CD8-positive, alpha-beta memory T cell (primary cell): Measurements from ENCODE around the gene SPATA12. TPM values are rescaled to one million over a fixed set of nuclear protein-coding genes. Genes with fewer than 3 reads are reported as not detected.

Experiments used
- CTCF ChIA-PET: fragments of 350-600 bp; sonication (Branson Sonifier 250); formaldehyde crosslinking; loops from one replicate; lab custom pipeline; 2021; ENCODE audit warnings: antibody characterized with exemption; lab: Charles Lee
- POLR2A ChIA-PET: fragments of 350-600 bp; sonication (Branson Sonifier 250); formaldehyde crosslinking; loops from one replicate; lab custom pipeline; 2021; ENCODE audit warnings: antibody characterized with exemption; lab: Charles Lee
- DNase-seq, 5 donors: peaks; one replicate each; pipeline versions ENCODE4 v3.0.0 to v3.0.0-alpha.2; 2020 to 2022; ENCODE audit warnings: mixed read lengths in 1 of 5
- H3K27ac ChIP-seq: one replicate; pipeline ENCODE4 v1.7.0; 2013; ENCODE audit warnings: low read depth, mild to moderate bottlenecking, low read length, moderate library complexity
- H3K27me3 ChIP-seq: 2 replicates; pipeline ENCODE4 v1.7.0; 2013; ENCODE audit warnings: low read length, mild to moderate bottlenecking; ENCODE audit not compliant: insufficient read depth, poor library complexity, severe bottlenecking
- H3K36me3 ChIP-seq: 2 replicates; pipeline ENCODE4 v1.7.0; 2013; ENCODE audit warnings: mild to moderate bottlenecking, low read length, moderate library complexity; ENCODE audit not compliant: insufficient read depth
- H3K4me1 ChIP-seq: 2 replicates; pipeline ENCODE4 v1.7.0; 2013; ENCODE audit warnings: mild to moderate bottlenecking, low read length, moderate library complexity; ENCODE audit not compliant: insufficient read depth
- H3K4me3 ChIP-seq: 2 replicates; pipeline ENCODE4 v1.7.0; 2013; ENCODE audit warnings: mild to moderate bottlenecking, low read length
- H3K9me3 ChIP-seq: 2 replicates; pipeline ENCODE4 v1.7.0; 2013; ENCODE audit warnings: mild to moderate bottlenecking, low read length
- H3K27ac Mint-ChIP-seq, 8 donors: one replicate each; pipeline ENCODE4 v1.8.0; 2020 to 2021; ENCODE audit warnings: mixed read lengths in 8 of 8, mild to moderate bottlenecking in 6 of 8, inconsistent platforms in 3 of 8, moderate library complexity in 3 of 8
- H3K27me3 Mint-ChIP-seq, 2 donors: one replicate each; pipeline ENCODE4 v1.8.0; 2020 to 2021; ENCODE audit warnings: mixed read lengths in 2 of 2, mild to moderate bottlenecking in 1 of 2, moderate library complexity in 1 of 2
- H3K36me3 Mint-ChIP-seq, 3 donors: one replicate each; pipeline ENCODE4 v1.8.0; 2020 to 2021; ENCODE audit warnings: mixed read lengths in 3 of 3, inconsistent platforms in 1 of 3, mild to moderate bottlenecking in 1 of 3
- H3K4me1 Mint-ChIP-seq, 3 donors: one replicate each; pipeline ENCODE4 v1.8.0; 2020 to 2021; ENCODE audit warnings: mixed read lengths in 3 of 3, inconsistent platforms in 1 of 3, mild to moderate bottlenecking in 1 of 3
- H3K4me3 Mint-ChIP-seq, 7 donors: one replicate each; pipeline ENCODE4 v1.8.0; 2020 to 2021; ENCODE audit warnings: mixed read lengths in 7 of 7, mild to moderate bottlenecking in 6 of 7, moderate library complexity in 4 of 7, inconsistent platforms in 2 of 7
- H3K9me3 Mint-ChIP-seq, 5 donors: one replicate each; pipeline ENCODE4 v1.8.0; 2020 to 2022; ENCODE audit warnings: mixed read lengths in 5 of 5, mild to moderate bottlenecking in 3 of 5, moderate library complexity in 2 of 5, inconsistent platforms in 1 of 5
- polyA plus RNA-seq: library from polyadenylated mRNA; unstranded; fragments of 300-500 nt; fragmentation: Illumina TruSeq; gene quantifications from one replicate; pipeline ENCODE4 v1.2.3, GENCODE V29; 2021
- total RNA-seq, 2 experiments: library from RNA; stranded (reverse); gene quantifications; one replicate each; pipeline ENCODE4 v1.2.3, GENCODE V29; 2021

SPATA12 gene
- total and polyA plus RNA-seq, 3 experiments from 2014 or later, result not detected

DNA sequence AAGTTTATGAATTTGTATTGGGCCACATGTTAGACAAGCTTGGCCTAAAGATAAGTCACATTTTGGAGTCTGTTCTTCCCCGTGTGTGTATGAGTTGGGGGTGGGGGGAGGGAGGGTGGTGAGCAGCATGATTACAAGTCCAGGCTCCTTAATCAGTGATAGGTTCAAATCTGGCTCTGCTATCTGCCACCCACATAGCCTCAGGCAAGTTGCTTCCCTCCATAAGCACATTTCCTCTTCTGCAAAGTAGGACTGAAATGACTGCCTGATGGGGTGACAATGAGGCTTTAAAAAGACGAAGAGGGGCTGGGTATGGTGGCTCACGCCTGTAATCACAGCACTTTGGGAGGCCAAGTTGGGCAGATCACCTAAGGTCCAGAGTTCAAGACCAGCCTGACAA lies 1.1 kb upstream of the SPATA12 start:
- ChIA-PET CTCF (no interaction called here), POLR2A (no interaction called here)
- H3K27ac ChIP-seq, result no peak overlapping the region
- Mint-ChIP-seq H3K27ac (no peak overlapping the region), H3K4me3 (no peak overlapping the region), H3K36me3 (peaks cover 0 to 4% (median 0%) of the 10 kb centered on the region in 3 donors), H3K4me1 (no peaks in the 10 kb centered on the region), H3K27me3 (peaks cover 10 to 27% of the 10 kb centered on the region in 2 donors), H3K9me3 (no peaks in the 10 kb centered on the region)
- H3K9me3 ChIP-seq, result no peaks in the 10 kb centered on the region
- H3K4me3 ChIP-seq, result no peak overlapping the region
- DNase-seq, result no peak
- H3K36me3 ChIP-seq, result no peaks in the 10 kb centered on the region
- no peaks in the 10 kb centered on the region for H3K27me3 ChIP-seq
- no peaks in the 10 kb centered on the region for H3K4me1 ChIP-seq

DNA sequence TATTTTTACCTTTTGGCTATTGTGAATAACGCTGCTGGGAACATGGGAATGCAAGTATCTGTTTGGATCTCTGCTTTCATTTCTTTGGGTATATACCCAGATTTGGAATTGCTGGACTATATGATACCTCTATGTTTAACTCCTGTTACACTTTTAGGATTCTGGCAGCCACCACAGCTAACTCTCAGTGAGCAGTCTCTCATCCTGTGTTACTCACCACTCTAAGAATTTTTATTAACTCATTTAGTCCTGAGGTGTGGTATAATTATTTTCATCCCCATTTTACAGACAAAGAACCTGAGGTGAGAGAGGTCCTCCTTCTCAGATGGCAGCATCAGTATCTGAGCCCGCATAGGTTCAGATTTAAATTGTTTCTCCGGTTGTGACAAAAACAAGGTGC lies 1.1 kb downstream of the SPATA12 start:
- no peaks in the 10 kb centered on the region for H3K36me3 ChIP-seq
- Mint-ChIP-seq H3K9me3 (no peaks in the 10 kb centered on the region), H3K27me3 (peaks cover 9 to 18% of the 10 kb centered on the region in 2 donors), H3K27ac (no peak overlapping the region), H3K36me3 (peaks cover 0 to 4% (median 0%) of the 10 kb centered on the region in 3 donors), H3K4me1 (no peaks in the 10 kb centered on the region), H3K4me3 (no peak overlapping the region)
- no peak overlapping the region for H3K4me3 ChIP-seq
- no peak overlapping the region for H3K27ac ChIP-seq
- H3K9me3 ChIP-seq, result no peaks in the 10 kb centered on the region
- ChIA-PET POLR2A (no interaction called here), CTCF (no interaction called here)
- H3K27me3 ChIP-seq, result no peaks in the 10 kb centered on the region
- H3K4me1 ChIP-seq, result no peaks in the 10 kb centered on the region
- DNase-seq, result no peak

DNA sequence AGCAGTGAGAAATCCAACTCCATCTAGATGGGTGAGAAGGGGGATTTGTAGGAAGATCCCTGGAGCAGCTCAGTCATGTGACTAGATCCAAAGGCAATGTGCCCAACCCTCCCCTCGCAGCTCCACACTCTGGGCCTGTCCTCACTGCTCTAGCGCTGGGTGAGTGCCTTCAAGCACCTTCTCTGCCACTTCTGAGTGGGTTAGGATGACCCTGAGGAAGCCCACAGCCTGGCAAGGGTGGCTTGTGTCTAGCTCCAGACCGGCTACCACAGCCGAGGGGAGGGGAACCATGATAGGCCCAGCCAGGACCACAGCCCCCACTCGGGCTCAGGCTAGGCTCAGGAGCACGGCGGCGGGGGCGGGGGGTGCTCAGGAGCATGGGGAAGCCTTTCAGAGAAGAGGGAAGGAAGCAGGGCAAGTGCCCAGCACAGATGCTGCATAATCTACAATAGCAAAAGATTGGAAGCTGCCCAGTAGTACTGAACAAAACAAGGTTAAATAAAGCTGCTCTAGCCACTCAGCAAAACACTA lies 1.7 kb downstream of the SPATA12 start:
- Mint-ChIP-seq H3K36me3 (peaks cover 0 to 4% (median 0%) of the 10 kb centered on the region in 3 donors), H3K4me3 (no peak overlapping the region), H3K9me3 (no peaks in the 10 kb centered on the region), H3K27ac (no peak overlapping the region), H3K27me3 (peaks cover 9 to 18% of the 10 kb centered on the region in 2 donors), H3K4me1 (no peaks in the 10 kb centered on the region)
- no peak for DNase-seq
- H3K4me1 ChIP-seq, result no peaks in the 10 kb centered on the region
- POLR2A ChIA-PET, result no interaction called here
- no peaks in the 10 kb centered on the region for H3K9me3 ChIP-seq
- H3K4me3 ChIP-seq, result no peak overlapping the region
- CTCF ChIA-PET, result no interaction called here
- no peaks in the 10 kb centered on the region for H3K36me3 ChIP-seq
- H3K27me3 ChIP-seq, result no peaks in the 10 kb centered on the region
- no peak overlapping the region for H3K27ac ChIP-seq

DNA sequence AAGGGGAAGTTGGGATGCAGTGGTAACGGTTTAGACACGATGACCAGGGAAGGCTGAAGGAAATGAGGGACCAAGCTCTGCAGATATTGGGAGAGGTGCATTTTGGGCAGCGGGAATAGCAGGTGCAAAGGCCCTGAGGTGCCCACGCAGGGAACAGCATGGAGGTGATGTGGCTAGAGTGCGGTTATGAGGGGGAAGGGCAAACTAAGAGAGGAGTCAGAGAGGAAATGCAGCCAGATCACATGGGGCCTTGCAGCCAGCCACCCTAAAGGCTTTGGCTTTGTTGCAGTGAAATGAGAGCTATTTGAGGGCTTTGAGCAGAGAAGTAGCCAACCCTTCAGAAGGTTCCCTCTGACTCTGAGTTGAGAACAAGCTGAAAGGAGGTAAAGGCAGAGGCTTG lies 2.6 kb downstream of the SPATA12 start:
- Mint-ChIP-seq H3K27me3 (peaks cover 11 to 18% of the 10 kb centered on the region in 2 donors), H3K27ac (no peak overlapping the region), H3K4me3 (no peak overlapping the region), H3K36me3 (no peaks in the 10 kb centered on the region), H3K9me3 (no peaks in the 10 kb centered on the region), H3K4me1 (no peaks in the 10 kb centered on the region)
- Histone ChIP-seq H3K27me3 (no peaks in the 10 kb centered on the region), H3K4me3 (no peak overlapping the region), H3K4me1 (no peaks in the 10 kb centered on the region), H3K9me3 (no peaks in the 10 kb centered on the region), H3K36me3 (no peaks in the 10 kb centered on the region), H3K27ac (no peak overlapping the region)
- ChIA-PET CTCF (no interaction called here), POLR2A (no interaction called here)
- no peak for DNase-seq

DNA sequence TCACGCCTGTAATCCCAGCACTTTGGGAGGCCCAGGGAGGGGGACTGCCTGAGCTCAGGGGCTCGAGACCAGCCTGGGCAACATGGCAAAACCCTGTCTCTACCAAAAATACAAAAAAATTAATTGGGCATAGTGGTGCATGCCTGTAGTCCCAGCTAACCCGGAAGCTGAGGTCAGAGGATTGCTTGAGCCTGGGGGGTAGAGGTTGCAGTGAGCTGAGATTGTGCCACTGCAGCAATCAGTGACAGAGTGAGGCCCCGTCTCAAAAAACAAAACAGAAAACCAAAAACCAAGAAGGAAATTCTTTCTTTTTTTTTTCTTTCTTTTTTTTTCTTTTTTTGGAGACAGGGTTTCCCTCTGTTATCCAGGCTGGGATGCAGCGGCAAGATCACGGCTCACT lies 3.5 kb downstream of the SPATA12 start:
- H3K4me1 Mint-ChIP-seq, result peaks cover 0 to 5% (median 0%) of the 10 kb centered on the region in 3 donors
- Histone ChIP-seq H3K4me1 (no peaks in the 10 kb centered on the region), H3K27me3 (no peaks in the 10 kb centered on the region), H3K36me3 (no peaks in the 10 kb centered on the region), H3K9me3 (no peaks in the 10 kb centered on the region), H3K27ac (no peak overlapping the region), H3K4me3 (no peak overlapping the region)
- CTCF ChIA-PET, result interaction anchor here (0.9 kb wide), 1 partner anchor 36 kb away, joined by 3 read pairs; no protein-coding TSS in a partner anchor
- H3K9me3 Mint-ChIP-seq, result no peaks in the 10 kb centered on the region
- H3K27me3 Mint-ChIP-seq, result peaks cover 8 to 17% of the 10 kb centered on the region in 2 donors
- POLR2A ChIA-PET, result no interaction called here
- no peak for DNase-seq
- no peaks in the 10 kb centered on the region for H3K36me3 Mint-ChIP-seq
- no peak overlapping the region for H3K4me3 Mint-ChIP-seq
- H3K27ac Mint-ChIP-seq, result no peak overlapping the region

DNA sequence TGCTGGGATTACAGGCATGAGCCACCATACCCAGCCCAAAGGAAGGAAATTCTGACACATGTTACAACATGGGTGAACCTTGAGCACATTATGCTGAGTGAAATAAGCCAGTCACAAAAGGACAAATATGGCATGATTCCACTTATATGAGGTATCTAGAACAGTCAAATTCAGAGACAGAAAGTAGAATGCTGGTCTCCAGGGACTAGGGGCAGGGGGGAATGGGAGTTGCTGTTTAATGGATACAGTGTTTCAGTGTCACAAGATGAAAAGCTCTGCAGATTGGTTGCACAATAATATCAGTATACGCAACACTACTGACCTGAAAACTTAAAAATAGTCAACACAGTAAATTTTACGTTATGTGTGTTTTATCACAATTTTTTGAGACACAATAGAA lies 4.1 kb downstream of the SPATA12 start:
- Histone ChIP-seq H3K27me3 (no peaks in the 10 kb centered on the region), H3K4me1 (no peaks in the 10 kb centered on the region), H3K36me3 (no peaks in the 10 kb centered on the region), H3K27ac (no peak overlapping the region), H3K9me3 (no peaks in the 10 kb centered on the region), H3K4me3 (no peak overlapping the region)
- H3K36me3 Mint-ChIP-seq, result no peaks in the 10 kb centered on the region
- ChIA-PET POLR2A (no interaction called here), CTCF (interaction anchor here (0.9 kb wide), 1 partner anchor 35 kb away, joined by 3 read pairs; no protein-coding TSS in a partner anchor)
- no peak overlapping the region for H3K4me3 Mint-ChIP-seq
- no peak overlapping the region for H3K27ac Mint-ChIP-seq
- peaks cover 0 to 5% (median 0%) of the 10 kb centered on the region in 3 donors for H3K4me1 Mint-ChIP-seq
- no peaks in the 10 kb centered on the region for H3K9me3 Mint-ChIP-seq
- peaks cover 8 to 17% of the 10 kb centered on the region in 2 donors for H3K27me3 Mint-ChIP-seq
- no peak for DNase-seq

DNA sequence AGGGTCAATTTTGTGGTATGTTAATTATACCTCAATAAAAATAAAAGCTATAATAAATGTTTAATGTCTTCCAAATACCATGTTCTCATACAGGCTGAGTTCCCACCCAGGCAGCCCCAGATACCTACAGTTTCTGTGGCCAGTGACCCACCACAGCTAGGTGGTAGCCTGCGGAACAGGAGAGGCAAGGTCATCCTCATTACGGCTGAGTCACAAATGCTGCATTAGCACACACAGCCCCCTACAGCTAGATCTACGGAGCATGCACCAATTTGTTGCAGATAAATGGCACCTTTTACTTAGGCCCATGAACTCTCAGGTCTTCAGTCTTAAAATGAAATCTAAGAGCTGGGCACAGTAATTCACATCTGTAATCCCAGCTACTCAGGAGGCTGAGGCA lies 5.1 kb downstream of the SPATA12 start:
- H3K27me3 ChIP-seq, result no peaks in the 10 kb centered on the region
- ChIA-PET CTCF (no interaction called here), POLR2A (no interaction called here)
- no peak overlapping the region for H3K27ac ChIP-seq
- Mint-ChIP-seq H3K4me1 (peaks cover 0 to 5% (median 0%) of the 10 kb centered on the region in 3 donors), H3K4me3 (no peak overlapping the region), H3K27me3 (peaks cover 8 to 24% of the 10 kb centered on the region in 2 donors), H3K9me3 (no peaks in the 10 kb centered on the region), H3K36me3 (no peaks in the 10 kb centered on the region), H3K27ac (no peak overlapping the region)
- H3K36me3 ChIP-seq, result no peaks in the 10 kb centered on the region
- no peak for DNase-seq
- no peak overlapping the region for H3K4me3 ChIP-seq
- H3K4me1 ChIP-seq, result no peaks in the 10 kb centered on the region
- H3K9me3 ChIP-seq, result no peaks in the 10 kb centered on the region

DNA sequence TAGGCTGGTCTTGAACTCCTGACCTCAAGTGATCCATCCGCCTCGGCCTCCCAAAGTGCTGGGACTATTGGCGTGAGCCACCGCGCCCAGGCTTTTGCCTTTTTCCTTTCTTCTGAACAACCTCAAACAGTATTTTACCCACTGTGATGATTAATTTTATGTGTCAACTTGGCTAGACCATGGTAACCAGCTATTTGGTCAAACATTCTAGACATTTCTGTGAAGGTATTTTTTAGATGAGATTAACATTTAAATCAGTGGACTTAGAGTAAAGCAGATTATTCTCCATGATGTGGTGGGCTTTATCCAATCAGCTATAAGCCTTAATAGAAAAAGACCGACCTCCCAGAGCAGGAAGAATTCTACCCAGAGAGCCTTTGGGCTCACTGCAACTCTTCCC lies 6.0 kb downstream of the SPATA12 start:
- Mint-ChIP-seq H3K4me1 (peaks cover 0 to 5% (median 0%) of the 10 kb centered on the region in 3 donors), H3K4me3 (no peak overlapping the region), H3K27me3 (peaks cover 13 to 27% of the 10 kb centered on the region in 2 donors), H3K36me3 (no peaks in the 10 kb centered on the region), H3K27ac (no peak overlapping the region), H3K9me3 (no peaks in the 10 kb centered on the region)
- Histone ChIP-seq H3K4me1 (no peaks in the 10 kb centered on the region), H3K9me3 (no peaks in the 10 kb centered on the region), H3K4me3 (no peak overlapping the region), H3K27me3 (no peaks in the 10 kb centered on the region), H3K36me3 (no peaks in the 10 kb centered on the region), H3K27ac (no peak overlapping the region)
- CTCF ChIA-PET, result no interaction called here
- no peak for DNase-seq
- POLR2A ChIA-PET, result no interaction called here
